Astrocyte (in vitro differentiated cells and primary cell): ENCODE measurements around the gene CYP2A7. TPM values are rescaled to one million over a fixed set of nuclear protein-coding genes. Genes with fewer than 3 reads are reported as not detected.
"Not testable (repeated sequence)": the region's sequence is repeated elsewhere in the genome, so short reads cannot be mapped to it uniquely, and the experiment has no call there.

ENCODE experiments used
- DNase-seq: peaks from one replicate; pipeline ENCODE4 v3.0.0-alpha.2; 2010; ENCODE audit warnings: low read depth
- FAIRE-seq: peaks from 2 replicates; lab custom pipeline; 2011; peaks lifted over from hg19 to GRCh38; lab: Jason Lieb, UNC
- H2AFZ ChIP-seq: 2 replicates; pipeline ENCODE4 v1.6.0; 2012; ENCODE audit warnings: low read depth, low read length, inconsistent platforms
- H3K27ac ChIP-seq: 2 replicates; pipeline ENCODE4 v1.5.1; 2011; ENCODE audit warnings: low read depth, low read length, inconsistent platforms
- H3K27me3 ChIP-seq: 2 replicates; pipeline ENCODE4 v1.6.0; 2011; ENCODE audit warnings: low read length, inconsistent platforms; ENCODE audit not compliant: insufficient read depth
- H3K36me3 ChIP-seq: 2 replicates; pipeline ENCODE4 v1.5.1; 2011; ENCODE audit warnings: low read length, inconsistent platforms; ENCODE audit not compliant: insufficient read depth
- H3K4me1 ChIP-seq: 2 replicates; pipeline ENCODE4 v1.5.1; 2011; ENCODE audit warnings: low read length, inconsistent platforms; ENCODE audit not compliant: insufficient read depth
- H3K4me2 ChIP-seq: 2 replicates; pipeline ENCODE4 v1.6.0; 2012; ENCODE audit warnings: low read length, inconsistent platforms
- H3K4me3 ChIP-seq: 2 replicates; pipeline ENCODE4 v1.5.1; 2011; ENCODE audit warnings: low read depth, mild to moderate bottlenecking, low read length, inconsistent platforms; ENCODE audit not compliant: insufficient read depth
- H3K79me2 ChIP-seq: 2 replicates; pipeline ENCODE4 v1.6.0; 2012; ENCODE audit warnings: mild to moderate bottlenecking, low read length, inconsistent platforms; ENCODE audit not compliant: insufficient read depth
- H3K9ac ChIP-seq: 2 replicates; pipeline ENCODE4 v1.6.0; 2012; ENCODE audit warnings: mild to moderate bottlenecking, low read length, inconsistent platforms
- H3K9me3 ChIP-seq: 2 replicates; pipeline ENCODE4 v1.5.1; 2012; ENCODE audit warnings: low read depth, mild to moderate bottlenecking, low read length, inconsistent platforms; ENCODE audit not compliant: insufficient read depth
- H4K20me1 ChIP-seq: 2 replicates; pipeline ENCODE4 v1.6.0; 2012; ENCODE audit warnings: low read length, inconsistent platforms; ENCODE audit not compliant: insufficient read depth
- H3K27ac Mint-ChIP-seq: one replicate; pipeline ENCODE4 v1.8.0; 2021; ENCODE audit warnings: mild to moderate bottlenecking, mixed read lengths; ENCODE audit not compliant: unreplicated experiment
- H3K27me3 Mint-ChIP-seq: one replicate; pipeline ENCODE4 v1.8.0; 2021; ENCODE audit warnings: low read depth, mixed read lengths; ENCODE audit not compliant: unreplicated experiment
- H3K36me3 Mint-ChIP-seq: one replicate; pipeline ENCODE4 v1.8.0; 2021; ENCODE audit warnings: low read depth, mixed read lengths; ENCODE audit not compliant: unreplicated experiment
- H3K4me1 Mint-ChIP-seq: one replicate; pipeline ENCODE4 v1.8.0; 2021; ENCODE audit warnings: low read depth, mixed read lengths; ENCODE audit not compliant: unreplicated experiment
- H3K4me3 Mint-ChIP-seq: one replicate; pipeline ENCODE4 v1.8.0; 2021; ENCODE audit warnings: mild to moderate bottlenecking, moderate library complexity, mixed read lengths; ENCODE audit not compliant: unreplicated experiment
- H3K9me3 Mint-ChIP-seq: one replicate; pipeline ENCODE4 v1.8.0; 2021; ENCODE audit warnings: mild to moderate bottlenecking, mixed read lengths; ENCODE audit not compliant: unreplicated experiment
- EZH2 ChIP-seq: IDR thresholded peaks from 2 replicates; pipeline ENCODE4 v1.6.1; 2012; ENCODE audit warnings: mild to moderate bottlenecking, low read length, inconsistent platforms; ENCODE audit not compliant: insufficient read depth
- total RNA-seq: library from RNA; stranded (reverse); gene quantifications from 2 replicates; pipeline ENCODE4 v1.2.1, GENCODE V29; 2021
- TF ChIP-seq, protein P1 (sequence below): IDR thresholded peaks from 2 replicates; pipeline ENCODE4 v1.5.1; 2011; ENCODE audit warnings: low read depth, mild to moderate bottlenecking, inconsistent platforms, low read length, moderate library complexity; ENCODE audit not compliant: insufficient read depth

CYP2A7 gene
- total RNA-seq, 1 donor from 2014 or later, result not detected

DNA sequence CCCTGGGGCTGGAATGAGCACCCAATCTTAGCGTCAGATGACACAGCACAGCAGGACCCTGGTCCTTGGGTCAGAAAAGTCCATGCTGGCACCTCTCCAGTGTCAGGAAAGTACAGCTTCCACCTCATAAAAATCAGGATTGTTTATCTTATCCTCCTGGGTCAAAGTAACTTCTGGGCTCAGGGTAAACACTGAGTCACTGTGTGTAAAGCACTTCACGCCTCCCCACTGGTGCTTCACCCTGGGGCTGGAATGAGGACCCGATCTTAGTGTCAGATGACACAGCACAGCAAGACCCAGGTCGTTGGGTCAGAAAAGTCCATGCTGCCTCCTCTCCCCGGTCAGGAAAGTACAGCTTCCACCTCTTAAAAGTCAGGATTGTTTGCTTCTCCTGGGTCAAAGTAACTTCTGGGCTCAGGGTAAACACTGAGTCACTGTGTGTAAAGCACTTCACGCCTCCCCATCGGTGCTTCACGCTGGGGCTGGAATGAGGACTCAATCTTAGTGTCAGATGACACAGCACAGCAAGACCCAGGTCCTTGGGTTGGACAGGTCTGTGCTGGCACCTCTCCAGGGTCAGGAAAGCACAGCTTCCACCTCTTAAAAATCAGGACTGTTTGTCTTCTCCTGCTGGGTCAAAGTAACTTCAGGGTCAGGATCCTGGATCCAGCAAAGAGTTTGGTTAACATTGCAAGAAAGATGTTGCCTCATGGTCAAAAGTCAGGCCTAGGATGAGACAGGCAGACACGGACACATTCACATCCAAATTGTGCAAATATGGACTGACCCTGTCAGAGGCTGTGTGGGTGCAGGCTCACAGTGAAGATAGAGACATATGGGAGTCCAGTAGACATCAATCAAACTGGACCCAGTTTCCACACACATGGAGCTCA, 39.2 kb upstream of the CYP2A7 start:
- H3K4me3 Mint-ChIP-seq, result no peak overlapping the region
- H3K9ac ChIP-seq, result no peak overlapping the region
- H3K27ac Mint-ChIP-seq, result no peak overlapping the region
- H3K9me3 Mint-ChIP-seq, result peaks cover 17% of the 10 kb centered on the region
- H3K79me2 ChIP-seq, result no peaks in the 10 kb centered on the region
- DNase-seq (no peak), FAIRE-seq (no peak)
- H3K27me3 Mint-ChIP-seq, result peaks cover 14% of the 10 kb centered on the region
- no peaks in the 10 kb centered on the region for H3K4me1 ChIP-seq
- no peak overlapping the region for H2AFZ ChIP-seq
- no peaks in the 10 kb centered on the region for H3K4me1 Mint-ChIP-seq
- no peaks in the 10 kb centered on the region for H4K20me1 ChIP-seq
- H3K36me3 ChIP-seq, result no peaks in the 10 kb centered on the region
- TF ChIP-seq EZH2, result no peak
- TF ChIP-seq, protein P1, sequence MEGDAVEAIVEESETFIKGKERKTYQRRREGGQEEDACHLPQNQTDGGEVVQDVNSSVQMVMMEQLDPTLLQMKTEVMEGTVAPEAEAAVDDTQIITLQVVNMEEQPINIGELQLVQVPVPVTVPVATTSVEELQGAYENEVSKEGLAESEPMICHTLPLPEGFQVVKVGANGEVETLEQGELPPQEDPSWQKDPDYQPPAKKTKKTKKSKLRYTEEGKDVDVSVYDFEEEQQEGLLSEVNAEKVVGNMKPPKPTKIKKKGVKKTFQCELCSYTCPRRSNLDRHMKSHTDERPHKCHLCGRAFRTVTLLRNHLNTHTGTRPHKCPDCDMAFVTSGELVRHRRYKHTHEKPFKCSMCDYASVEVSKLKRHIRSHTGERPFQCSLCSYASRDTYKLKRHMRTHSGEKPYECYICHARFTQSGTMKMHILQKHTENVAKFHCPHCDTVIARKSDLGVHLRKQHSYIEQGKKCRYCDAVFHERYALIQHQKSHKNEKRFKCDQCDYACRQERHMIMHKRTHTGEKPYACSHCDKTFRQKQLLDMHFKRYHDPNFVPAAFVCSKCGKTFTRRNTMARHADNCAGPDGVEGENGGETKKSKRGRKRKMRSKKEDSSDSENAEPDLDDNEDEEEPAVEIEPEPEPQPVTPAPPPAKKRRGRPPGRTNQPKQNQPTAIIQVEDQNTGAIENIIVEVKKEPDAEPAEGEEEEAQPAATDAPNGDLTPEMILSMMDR, result no peak
- no peak overlapping the region for H3K27ac ChIP-seq
- H3K27me3 ChIP-seq, result no peaks in the 10 kb centered on the region
- H3K36me3 Mint-ChIP-seq, result no peaks in the 10 kb centered on the region
- no peak overlapping the region for H3K4me3 ChIP-seq
- no peaks in the 10 kb centered on the region for H3K9me3 ChIP-seq
- H3K4me2 ChIP-seq, result no peak overlapping the region

DNA sequence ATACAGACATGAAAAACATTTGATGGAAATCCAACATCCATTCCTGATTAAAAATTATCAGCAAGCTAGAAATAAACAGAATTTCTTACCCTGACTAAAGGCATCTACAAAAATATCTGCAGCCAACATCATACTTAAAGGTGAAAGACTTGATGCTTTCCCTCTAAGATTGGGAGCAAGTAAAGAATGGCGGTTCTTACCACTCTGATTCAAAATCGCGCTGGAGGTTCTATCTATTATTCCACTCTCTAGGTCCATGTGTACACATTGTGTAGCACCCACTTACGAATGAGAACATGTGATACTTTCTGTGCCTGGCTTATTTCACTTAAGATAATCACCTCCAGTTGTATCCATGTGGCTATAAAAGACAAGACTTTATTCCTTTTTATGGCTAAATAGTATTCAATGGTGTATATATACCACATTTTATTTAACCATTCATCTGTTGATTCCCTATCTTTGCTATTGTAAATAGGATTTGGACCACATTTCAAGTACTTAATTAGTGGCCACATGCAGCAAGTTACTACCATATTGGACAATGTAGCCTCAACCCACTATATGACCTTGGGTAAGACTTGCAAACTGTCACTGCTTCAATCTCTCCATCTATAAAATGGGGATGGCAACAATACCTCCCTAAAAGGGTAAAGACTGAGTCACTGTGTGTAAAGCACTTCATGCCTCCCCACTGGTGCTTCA, 38.4 kb upstream of the CYP2A7 start:
- no peak for DNase-seq
- Histone ChIP-seq H3K27ac (no peak overlapping the region), H3K9me3 (no peaks in the 10 kb centered on the region), H3K4me1 (no peaks in the 10 kb centered on the region), H3K9ac (no peak overlapping the region), H3K79me2 (no peaks in the 10 kb centered on the region), H3K27me3 (no peaks in the 10 kb centered on the region), H3K4me2 (no peak overlapping the region), H2AFZ (no peak overlapping the region), H3K4me3 (no peak overlapping the region), H4K20me1 (no peaks in the 10 kb centered on the region), H3K36me3 (no peaks in the 10 kb centered on the region)
- H3K36me3 Mint-ChIP-seq, result no peaks in the 10 kb centered on the region
- no peak for FAIRE-seq
- TF ChIP-seq EZH2, result no peak
- TF ChIP-seq, protein P1, result no peak
- H3K27ac Mint-ChIP-seq, result no peak overlapping the region
- no peak overlapping the region for H3K4me3 Mint-ChIP-seq
- H3K27me3 Mint-ChIP-seq, result peaks cover 16% of the 10 kb centered on the region
- H3K9me3 Mint-ChIP-seq, result peaks cover 19% of the 10 kb centered on the region
- H3K4me1 Mint-ChIP-seq, result no peaks in the 10 kb centered on the region

DNA sequence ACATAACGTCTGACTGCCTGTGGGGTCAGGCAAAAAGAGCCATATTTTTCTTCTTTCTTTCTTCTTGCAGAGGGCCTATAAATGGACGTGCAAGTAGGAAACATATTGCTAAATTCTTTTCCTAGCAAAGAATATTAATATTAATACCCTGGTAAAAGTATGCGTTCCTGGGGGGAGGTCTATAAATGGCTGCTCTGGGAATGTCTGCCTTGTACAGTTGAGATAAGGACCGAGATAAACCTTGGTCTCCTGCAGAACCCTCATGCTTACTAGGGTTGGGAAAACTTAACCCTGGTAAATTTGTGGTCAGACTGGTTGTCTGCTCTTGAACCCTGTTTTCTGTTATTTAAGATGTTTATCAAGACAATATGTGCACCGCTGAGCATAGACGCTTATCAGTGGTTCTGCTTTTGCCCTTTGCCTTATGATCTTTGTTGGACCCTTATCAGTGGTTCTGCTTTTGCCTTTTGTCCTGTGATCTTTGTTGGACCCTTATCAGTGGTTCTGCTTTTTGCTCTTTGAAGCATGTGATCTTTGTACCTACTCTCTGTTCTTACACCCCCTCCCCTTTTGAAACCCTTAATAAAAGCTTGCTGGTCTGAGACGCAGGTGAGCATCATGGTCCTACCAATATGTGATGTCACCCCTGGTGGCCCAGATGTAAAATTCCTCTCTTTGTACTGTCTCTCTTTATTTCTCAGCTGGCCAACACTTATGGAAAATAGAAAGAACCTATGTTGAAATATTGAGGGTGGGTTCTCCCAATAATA, 37.7 kb upstream of the CYP2A7 start:
- not testable (repeated sequence) for H3K4me3 ChIP-seq, H3K27me3 ChIP-seq, H3K9ac ChIP-seq, H3K4me1 Mint-ChIP-seq, H4K20me1 ChIP-seq, H3K9me3 ChIP-seq, H2AFZ ChIP-seq, DNase-seq, H3K79me2 ChIP-seq, H3K4me2 ChIP-seq, H3K36me3 ChIP-seq, H3K27ac Mint-ChIP-seq, H3K4me1 ChIP-seq, H3K4me3 Mint-ChIP-seq, H3K27ac ChIP-seq, H3K36me3 Mint-ChIP-seq, FAIRE-seq
- Mint-ChIP-seq H3K27me3 (peaks cover 23% of the 10 kb centered on the region), H3K9me3 (peaks cover 21% of the 10 kb centered on the region)

DNA sequence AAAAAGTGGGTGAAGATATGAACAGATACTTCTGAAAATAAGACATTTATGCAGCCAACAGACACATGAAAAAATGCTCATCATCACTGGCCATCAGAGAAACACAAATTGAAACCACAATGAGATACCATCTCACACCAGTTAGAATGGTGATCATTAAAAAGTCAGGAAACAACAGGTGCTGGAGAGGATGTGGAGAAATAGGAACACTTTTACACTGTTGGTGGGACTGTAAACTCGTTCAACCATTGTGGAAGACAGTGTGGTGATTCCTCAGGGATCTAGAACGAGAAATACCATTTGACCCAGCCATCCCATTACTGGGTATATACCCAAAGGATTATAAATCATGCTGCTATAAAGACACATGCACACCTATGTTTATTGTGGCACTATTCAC, 36.3 kb upstream of the CYP2A7 start:
- not testable (repeated sequence) for FAIRE-seq, H3K27me3 ChIP-seq, H4K20me1 ChIP-seq, H2AFZ ChIP-seq, H3K36me3 ChIP-seq, H3K9me3 ChIP-seq, H3K4me2 ChIP-seq, H3K79me2 ChIP-seq, H3K4me1 ChIP-seq, H3K4me3 Mint-ChIP-seq, H3K36me3 Mint-ChIP-seq, H3K27ac ChIP-seq, H3K4me1 Mint-ChIP-seq, H3K27ac Mint-ChIP-seq, H3K4me3 ChIP-seq, DNase-seq, H3K9ac ChIP-seq
- H3K27me3 Mint-ChIP-seq, result peaks cover 34% of the 10 kb centered on the region
- peaks cover 29% of the 10 kb centered on the region for H3K9me3 Mint-ChIP-seq
